Stimulated activated CD4-positive, alpha-beta T cell treated with anti-CD3 and anti-CD28 coated beads, Interleukin-1b, Interleukin-23, amount 100 ng/mL, for 4 hours (primary cell): ENCODE data around the gene PARS2.
A peak's percentile ranks its signal among the peaks of the same experiment; 100 is the strongest.
"Not testable (repeated sequence)": the region's sequence is repeated elsewhere in the genome, so short reads cannot be mapped to it uniquely, and the experiment has no call there.

ENCODE experiments used
- DNase-seq, 2 donors: peaks; one replicate each; pipeline ENCODE4 v3.0.0-alpha.2; 2020; ENCODE audit warnings: low read depth in 2 of 2

The PARS2 gene

GRCh38 chr1:54800041-54800898 lies 35.9 kb upstream of the PARS2 start:
- no peak for DNase-seq

DNA sequence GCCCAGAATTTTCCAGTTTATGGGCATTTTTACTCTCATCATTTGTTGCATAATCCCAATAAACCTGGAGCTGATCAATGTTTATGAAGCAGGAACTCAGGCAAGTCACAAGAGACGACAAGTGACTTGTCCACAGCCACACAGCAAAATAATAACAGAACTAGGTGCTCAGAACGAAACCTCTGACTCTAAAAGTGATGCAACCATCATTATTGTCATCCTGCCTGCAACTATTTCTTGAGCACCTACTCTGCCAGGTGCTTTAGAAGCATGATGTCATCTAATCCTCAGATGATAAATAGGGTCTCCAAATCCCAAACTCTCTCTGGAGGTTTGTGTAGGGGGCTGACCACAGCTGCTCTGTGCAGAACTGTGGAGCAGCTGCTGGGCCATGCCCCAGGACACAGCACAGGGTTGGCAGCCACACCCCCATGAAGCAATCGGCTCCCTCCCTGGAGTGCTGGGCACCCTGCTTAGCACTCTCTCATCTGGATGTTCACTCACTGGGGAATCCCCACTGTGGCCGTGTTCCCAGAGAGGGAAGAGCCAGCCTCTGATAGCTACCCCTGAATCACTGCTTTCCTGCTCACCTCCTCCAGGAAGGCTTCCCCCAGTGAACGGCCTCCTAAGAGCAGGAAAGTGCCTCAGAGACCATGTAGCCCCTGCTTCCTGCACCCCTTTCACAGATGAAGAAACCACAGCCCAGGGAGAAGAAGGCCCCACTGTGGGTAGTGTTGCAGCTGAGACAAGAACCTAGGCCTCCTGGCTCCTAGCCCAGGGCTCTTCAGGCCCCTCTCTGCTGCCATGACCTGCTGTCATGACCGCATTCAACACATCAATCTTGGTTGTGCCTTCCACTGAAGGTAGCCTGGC lies 34.7 kb upstream of the PARS2 start:
- no peak for DNase-seq

DNA sequence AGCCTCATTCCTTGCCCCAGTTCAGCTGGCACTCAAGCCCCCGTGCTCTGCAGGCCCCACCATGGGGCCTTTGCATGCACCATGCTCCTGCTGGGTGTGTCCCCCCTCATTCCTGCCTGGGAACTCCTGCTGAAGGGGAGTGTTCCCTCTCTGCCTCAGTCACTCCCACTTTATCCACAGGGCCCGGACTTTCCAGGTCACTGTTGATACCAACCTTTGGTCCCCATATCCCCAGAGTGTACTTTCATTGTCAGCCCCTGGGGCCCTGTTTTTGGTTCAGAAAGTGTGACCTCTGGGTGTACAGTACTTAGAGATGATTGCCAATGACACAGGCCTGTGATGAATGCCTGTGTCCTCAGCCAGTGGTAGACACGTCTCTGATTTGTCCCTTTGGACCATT lies 33.9 kb upstream of the PARS2 start:
- no peak for DNase-seq

DNA sequence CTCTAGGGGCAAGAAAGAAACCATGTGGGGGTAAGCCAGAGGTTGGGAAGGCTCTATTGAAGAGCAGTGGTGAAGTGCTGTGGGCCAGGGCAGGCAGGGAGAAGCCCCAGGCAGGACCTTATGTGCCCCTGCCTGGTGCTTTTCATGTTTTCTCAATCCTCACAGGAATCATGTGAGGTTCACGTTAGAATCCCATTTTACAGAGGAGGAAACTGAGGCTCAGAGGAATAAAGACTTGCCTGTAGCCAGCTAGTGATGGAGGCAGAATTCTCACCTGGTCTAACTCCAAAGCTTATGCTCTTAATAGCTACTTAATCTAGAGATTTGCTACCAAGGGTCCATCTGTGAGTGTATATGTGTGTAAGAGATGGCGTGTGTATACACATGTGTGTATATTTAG lies 32.6 kb upstream of the PARS2 start:
- no peak for DNase-seq

DNA sequence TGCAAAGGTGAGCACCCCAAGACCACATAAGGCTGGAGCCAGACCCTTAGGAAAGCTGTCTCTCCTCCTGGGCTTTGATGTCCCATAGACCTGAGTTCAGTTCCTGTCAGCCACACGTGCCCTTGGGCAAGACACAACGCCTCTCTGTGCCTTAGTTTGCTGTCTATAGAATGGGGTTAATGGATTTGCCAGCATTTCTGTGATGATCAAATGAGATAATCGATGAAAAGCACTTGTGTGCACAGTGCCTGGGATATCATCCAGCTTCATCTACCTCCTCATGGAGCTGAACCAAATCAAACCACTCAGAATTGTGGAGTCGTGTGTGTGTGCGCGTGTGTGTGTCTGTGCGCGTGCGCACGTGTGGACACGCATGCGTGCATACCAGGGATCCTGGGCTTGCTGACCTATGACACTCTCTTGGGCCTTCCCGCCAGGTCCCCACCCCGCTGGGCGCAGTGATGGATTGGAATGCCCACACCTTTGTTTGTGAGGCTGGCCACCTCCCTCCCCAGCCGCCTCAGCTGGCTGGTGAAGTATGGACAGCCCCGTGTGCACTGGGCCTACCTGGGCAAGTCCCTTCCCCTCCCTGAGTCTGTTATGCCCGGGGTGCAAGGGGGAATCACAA lies 31.6 kb upstream of the PARS2 start:
- DNase-seq = no peak

GRCh38 chr1:54795356-54795665 lies 31.0 kb upstream of the PARS2 start:
- DNase-seq = no peak

GRCh38 chr1:54794451-54795355 lies 30.4 kb upstream of the PARS2 start:
- DNase-seq = no peak

DNA sequence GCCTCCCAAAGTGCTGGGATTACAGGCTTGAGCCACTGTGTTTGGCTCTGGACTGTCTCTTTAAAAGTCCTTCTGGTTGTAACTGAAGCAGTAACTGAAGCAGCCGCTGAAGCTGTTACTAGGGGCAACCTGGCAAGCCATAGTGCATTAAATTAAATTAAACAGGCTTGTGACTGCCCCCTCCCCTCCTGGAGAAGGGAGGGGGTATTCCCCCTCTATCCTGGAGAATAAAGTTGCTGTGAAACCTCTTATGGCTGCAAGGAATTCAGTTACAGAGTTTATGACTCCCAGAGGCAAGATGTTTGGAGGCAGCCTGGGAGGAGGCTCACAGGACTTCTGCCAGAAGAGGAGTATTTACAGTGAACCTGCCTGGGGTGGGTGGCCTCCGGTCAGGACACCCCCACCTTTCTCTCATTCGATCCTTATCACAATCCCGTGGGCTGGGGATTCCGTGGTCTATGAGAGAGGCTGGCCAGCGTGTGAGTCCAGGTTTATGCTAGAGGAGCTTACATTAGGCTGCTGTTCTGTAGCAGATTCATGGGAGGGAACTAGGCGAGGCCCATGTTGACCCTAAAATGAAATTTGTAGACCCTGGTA lies 28.5 kb upstream of the PARS2 start:
- no peak for DNase-seq

- DNase-seq = peak; percentile 18 to 44
Observed at GRCh38 chr1:54791880-54792522, 27.7 kb upstream of the PARS2 start.

DNA sequence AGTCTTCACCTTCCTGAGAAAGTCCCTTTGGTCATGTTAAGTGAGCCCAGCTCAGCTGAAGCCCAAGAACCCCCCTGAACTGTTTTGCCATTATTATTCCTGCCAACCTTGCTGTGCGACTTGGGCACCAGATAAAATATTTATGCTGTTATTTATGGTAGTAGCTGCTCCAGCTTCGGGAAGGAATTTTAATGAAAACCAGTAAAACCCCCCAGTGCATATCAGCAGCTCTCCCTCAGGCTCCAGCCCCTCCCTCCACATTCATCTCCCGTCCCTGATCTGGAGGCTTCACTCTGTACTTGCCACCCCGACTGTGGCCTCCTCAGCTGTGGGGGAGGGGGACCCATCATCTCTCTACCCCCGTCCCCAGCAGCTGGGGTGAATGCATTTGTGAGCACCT lies 24.1 kb upstream of the PARS2 start:
- DNase-seq = no peak

DNA sequence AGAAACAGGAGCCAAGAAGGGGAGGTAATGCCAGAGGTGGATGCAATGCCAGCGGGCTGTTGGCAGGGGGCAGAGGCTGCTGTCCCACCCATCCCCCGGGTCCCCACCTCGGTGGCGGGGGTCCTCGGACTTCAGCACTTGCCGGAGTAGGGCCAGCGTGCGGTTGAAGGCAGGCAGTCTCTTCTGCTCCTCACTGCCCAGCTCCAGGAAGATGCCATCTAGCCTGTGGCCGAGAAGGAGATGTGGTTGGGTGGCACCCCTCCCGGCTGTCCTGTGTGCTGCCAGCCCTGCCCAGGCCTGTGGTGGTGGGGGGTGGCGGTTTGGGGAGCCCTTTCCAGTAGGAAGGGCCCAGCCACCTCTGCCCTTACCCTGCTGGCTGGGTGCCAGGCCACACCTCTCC lies 23.3 kb upstream of the PARS2 start:
- DNase-seq = no peak

GRCh38 chr1:54786778-54787177 lies 22.5 kb upstream of the PARS2 start:
- no peak for DNase-seq

DNA sequence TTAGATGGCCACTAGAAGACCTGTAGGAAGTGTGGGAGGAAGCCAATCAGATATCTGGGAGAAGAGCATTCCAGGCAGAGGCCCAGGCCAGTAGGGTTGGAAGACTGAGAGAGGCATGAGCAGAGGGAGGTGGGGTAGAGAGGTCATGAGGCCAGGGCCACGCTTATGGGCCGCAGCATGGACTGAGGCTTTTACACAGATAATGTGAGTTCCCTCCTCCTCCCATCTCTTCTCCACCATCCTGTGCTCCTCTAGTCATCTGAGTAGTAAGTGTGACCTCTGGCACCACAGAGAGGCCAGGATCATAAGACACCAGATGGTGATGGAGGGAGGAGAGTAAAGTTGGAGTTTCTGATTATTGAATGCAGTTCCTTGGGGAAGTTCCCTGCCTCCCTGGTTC lies 19.7 kb upstream of the PARS2 start:
- no peak for DNase-seq

DNA sequence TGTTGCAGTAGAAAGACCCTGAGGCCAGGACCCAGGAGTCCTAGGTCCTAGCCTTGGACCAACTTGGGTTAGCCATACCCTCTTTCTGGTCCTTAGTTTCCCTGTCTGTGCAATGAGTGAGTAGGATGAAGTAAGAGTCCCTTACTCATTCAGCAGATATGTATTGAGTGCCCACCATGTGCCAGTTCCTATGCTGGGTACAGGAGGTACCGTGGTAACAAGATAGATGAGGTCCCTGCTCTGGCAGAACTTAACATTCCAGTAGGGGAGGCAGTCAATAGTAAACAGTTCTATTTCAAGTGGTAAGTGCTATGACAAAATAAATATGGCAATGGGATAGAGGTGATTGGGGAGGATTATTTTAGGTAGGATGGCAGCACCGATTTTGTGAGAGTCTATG lies 18.3 kb upstream of the PARS2 start:
- no peak for DNase-seq

GRCh38 chr1:54782156-54782555 lies 17.8 kb upstream of the PARS2 start:
- DNase-seq = no peak

- DNase-seq = no peak
Observed at GRCh38 chr1:54781023-54781723, 16.9 kb upstream of the PARS2 start.

DNA sequence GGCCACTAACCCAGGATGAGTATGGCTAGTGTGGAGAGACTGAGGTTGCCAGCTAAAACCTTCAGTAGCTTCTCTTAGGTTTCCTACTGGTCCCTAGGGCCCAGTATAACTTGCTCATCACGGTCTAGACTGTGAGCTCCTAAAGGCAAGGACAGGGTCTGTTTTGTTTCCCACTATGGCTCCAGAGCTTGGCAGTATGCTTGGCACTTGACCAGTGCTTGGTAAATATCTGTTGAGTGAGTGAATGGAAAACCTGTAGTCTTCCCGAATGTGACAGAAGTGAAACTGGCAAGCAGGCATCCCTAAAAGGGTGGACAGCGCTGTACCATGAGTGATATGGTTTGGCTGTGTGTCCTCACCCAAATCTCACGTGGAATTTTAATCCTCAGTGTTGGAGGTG lies 13.1 kb upstream of the PARS2 start:
- no peak for DNase-seq

GRCh38 chr1:54777011-54777410 lies 12.7 kb upstream of the PARS2 start:
- no peak for DNase-seq

DNA sequence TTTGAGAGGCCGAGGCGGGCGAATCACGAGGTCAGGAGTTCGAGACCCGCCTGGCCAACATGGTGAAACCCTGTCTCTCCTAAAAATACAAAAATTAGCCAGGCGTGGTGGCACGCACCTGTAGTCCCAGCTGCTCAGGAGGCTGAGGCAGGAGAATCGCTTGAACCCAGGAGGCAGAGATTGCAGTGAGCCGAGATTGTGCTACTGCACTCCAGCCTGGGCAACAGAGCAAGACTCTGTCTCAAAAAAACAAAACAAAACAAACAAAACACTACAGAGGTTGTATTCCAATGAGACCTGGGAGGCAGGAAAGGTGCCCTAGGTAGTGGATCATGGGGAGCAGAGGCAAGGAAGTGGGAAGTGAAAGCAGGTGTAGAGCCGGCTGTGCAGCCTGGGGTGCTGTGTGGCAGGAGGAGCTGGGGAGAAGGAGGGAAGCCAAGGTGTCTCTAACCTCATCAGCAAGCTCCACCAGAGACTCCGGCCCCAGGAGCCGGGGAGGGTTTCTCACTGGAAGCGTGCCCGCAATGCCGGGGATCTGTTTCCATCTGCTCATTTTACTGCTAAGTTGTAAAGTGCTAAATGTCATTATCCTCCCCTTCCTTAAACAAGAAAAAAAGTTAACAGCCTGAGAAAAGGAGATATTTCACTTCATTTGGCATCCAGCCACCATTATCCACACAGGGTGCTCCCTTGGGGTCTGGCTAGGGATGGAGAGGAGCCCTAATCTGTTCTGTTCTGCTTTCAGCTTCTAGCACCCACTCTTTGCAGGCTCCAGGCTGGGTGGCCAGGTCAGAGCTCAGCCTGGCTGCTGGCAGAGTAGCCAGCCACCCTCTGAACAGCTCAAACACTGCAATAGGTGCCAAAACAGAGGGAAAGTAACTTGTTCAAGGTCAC lies 11.8 kb upstream of the PARS2 start:
- DNase-seq = not testable (repeated sequence)
